Endothelial cell of umbilical vein (primary cell): ENCODE data around the gene ZDHHC16. TPM values are rescaled to one million over a fixed set of nuclear protein-coding genes. Genes with fewer than 3 reads are reported as not detected.

Experiments
- BruUV-seq: library from RNA; stranded (reverse); fragments of 400-500 nt; replicated peaks from 2 replicates; lab custom pipeline; 2021; lab: Mats Ljungman, UMichigan
- CTCF ChIA-PET: fragments of 300-600, 350-600 bp; sonication (Branson Sonifier 250); formaldehyde crosslinking; loops from one replicate; lab custom pipeline; 2021; ENCODE audit warnings: antibody characterized with exemption, inconsistent platforms; lab: Charles Lee
- POLR2A ChIA-PET: fragments of 300-600, 350-600 bp; sonication (Branson Sonifier 250); formaldehyde crosslinking; loops from one replicate; lab custom pipeline; 2021; ENCODE audit warnings: antibody characterized with exemption, inconsistent platforms; lab: Charles Lee
- DNase-seq: peaks from one replicate; pipeline ENCODE4 v3.0.0-alpha.2; 2011; ENCODE audit warnings: low read depth, low spot score
- FAIRE-seq: peaks from 2 replicates; lab custom pipeline; 2011; peaks lifted over from hg19 to GRCh38; lab: Jason Lieb, UNC
- H2AFZ ChIP-seq: 2 replicates; pipeline ENCODE4 v1.6.0; 2012; ENCODE audit warnings: low read depth, low read length, control low read depth, inconsistent platforms
- H3K27ac ChIP-seq: 2 replicates; pipeline ENCODE4 v1.5.1; 2011; ENCODE audit warnings: low read depth, mild to moderate bottlenecking, control low read depth, low read length, moderate library complexity; ENCODE audit not compliant: insufficient read depth
- H3K27me3 ChIP-seq, 2 experiments: 2 replicates each; pipeline versions ENCODE4 v1.6.0 to v1.6.1; 2011; ENCODE audit warnings: low read length in 2 of 2, mixed read lengths in 1 of 2; ENCODE audit not compliant: control insufficient read depth in 2 of 2, insufficient read depth in 2 of 2
- H3K36me3 ChIP-seq, 2 experiments: 2 replicates in 1 of 2; 3 replicates in 1 of 2; pipeline ENCODE4 v1.5.1; 2011; ENCODE audit warnings: low read length in 2 of 2, mild to moderate bottlenecking in 1 of 2, moderate library complexity in 1 of 2; ENCODE audit not compliant: control insufficient read depth in 2 of 2, insufficient read depth in 2 of 2; ENCODE audit errors: extremely low read depth in 1 of 2
- H3K4me1 ChIP-seq: 3 replicates; pipeline ENCODE4 v1.5.1; 2011; ENCODE audit warnings: mild to moderate bottlenecking, low read length; ENCODE audit not compliant: control insufficient read depth, insufficient read depth; ENCODE audit errors: extremely low read depth
- H3K4me2 ChIP-seq: 2 replicates; pipeline ENCODE4 v1.6.1; 2011; ENCODE audit warnings: low read length, control low read depth, mixed read lengths; ENCODE audit not compliant: insufficient read depth
- H3K4me3 ChIP-seq, 3 experiments: fragments of 200-600 bp in 1 of 3; sonication (generic), shearing (Covaris generic) in 1 of 3; replicated peaks in 1 of 3; 2 replicates each; pipeline ENCODE4 v1.5.1; 2011 to 2016; ENCODE audit warnings: control low read depth in 3 of 3, low read length in 3 of 3, mild to moderate bottlenecking in 2 of 3, inconsistent platforms in 1 of 3, low read depth in 1 of 3, moderate library complexity in 1 of 3; ENCODE audit not compliant: insufficient read depth in 1 of 3
- H3K79me2 ChIP-seq: 2 replicates; pipeline ENCODE4 v1.6.0; 2012; ENCODE audit warnings: low read length, inconsistent platforms; ENCODE audit not compliant: control insufficient read depth, insufficient read depth
- H3K9ac ChIP-seq: replicated peaks from 2 replicates; pipeline ENCODE3; 2011; ENCODE audit warnings: low read length, control low read depth; ENCODE audit not compliant: insufficient read depth; ENCODE audit errors: extremely low read depth
- H3K9me1 ChIP-seq: replicated peaks from 3 replicates; pipeline ENCODE4 v1.6.0; 2011; ENCODE audit warnings: mild to moderate bottlenecking, low read length; ENCODE audit not compliant: control insufficient read depth, insufficient read depth; ENCODE audit errors: extremely low read depth
- H3K9me3 ChIP-seq: replicated peaks from 2 replicates; pipeline ENCODE4 v1.5.1; 2012; ENCODE audit warnings: low read length, inconsistent platforms; ENCODE audit not compliant: control insufficient read depth, insufficient read depth
- H4K20me1 ChIP-seq: replicated peaks from 2 replicates; pipeline ENCODE3; 2011; ENCODE audit warnings: mild to moderate bottlenecking, low read length; ENCODE audit not compliant: control insufficient read depth, insufficient read depth; ENCODE audit errors: extremely low read depth
- EZH2 ChIP-seq: IDR thresholded peaks from 2 replicates; pipeline ENCODE4 v1.6.1; 2012; ENCODE audit warnings: borderline replicate concordance, low read depth, mild to moderate bottlenecking, moderate library complexity, low read length, inconsistent platforms; ENCODE audit not compliant: severe bottlenecking
- FOS ChIP-seq: IDR thresholded peaks from 2 replicates; pipeline ENCODE4 v1.6.1; 2011; ENCODE audit warnings: mild to moderate bottlenecking, low read length, moderate library complexity, borderline replicate concordance; ENCODE audit not compliant: insufficient read depth
- GATA2 ChIP-seq: IDR thresholded peaks from 2 replicates; pipeline ENCODE4 v1.7.0; 2011; ENCODE audit warnings: low read depth, mild to moderate bottlenecking, moderate library complexity, mixed read lengths, low read length; ENCODE audit not compliant: insufficient read length, insufficient read depth
- JUN ChIP-seq: IDR thresholded peaks from 2 replicates; pipeline ENCODE4 v1.6.1; 2011; ENCODE audit warnings: borderline replicate concordance, low read depth; ENCODE audit not compliant: insufficient read length, insufficient read depth
- MYC ChIP-seq: IDR thresholded peaks from one replicate; pipeline ENCODE4 v1.6.1; 2011; ENCODE audit warnings: mild to moderate bottlenecking, low read depth, low read length
- POLR2A ChIP-seq: IDR thresholded peaks from 2 replicates; pipeline ENCODE4 v1.6.1; 2012; ENCODE audit warnings: low read depth, mild to moderate bottlenecking, control low read depth, low read length
- POLR2AphosphoS5 ChIP-seq: IDR thresholded peaks from 2 replicates; pipeline ENCODE4 v1.6.1; 2012; ENCODE audit warnings: low read depth, mild to moderate bottlenecking, control low read depth, low read length, moderate library complexity; ENCODE audit not compliant: insufficient read depth
- dilution Hi-C: fragments of 300-500 bp; cut with MboI; formaldehyde crosslinking; loops from one replicate; pipeline ENCODE4 v1.15.0; 2019; ENCODE audit warnings: low sequenced_read_pairs; ENCODE audit not compliant: extremely low pct_ligation_motif_present
- intact Hi-C: fragments of 100-400 bp; cut with micrococcal nuclease; formaldehyde crosslinking; loops from one replicate; pipeline ENCODE4 v1.10.0; 2022
- polyA plus RNA-seq, 4 experiments: library from polyadenylated mRNA; depleted of rRNA in 3 of 4; stranded (reverse) in 3 of 4; unstranded in 1 of 4; fragments of >200 nt; gene quantifications; 2 replicates each; pipeline versions ENCODE4 v1.2.1 to v1.2.3, GENCODE V29; 2011 to 2012; ENCODE audit warnings: missing spikeins in 1 of 4
- total RNA-seq: library from RNA; stranded (reverse); gene quantifications from 2 replicates; pipeline ENCODE4 v1.2.3, GENCODE V29; 2021
- TF ChIP-seq, protein P1 (sequence below): IDR thresholded peaks from 2 replicates; pipeline ENCODE4 v1.6.1; 2011; ENCODE audit not compliant: insufficient read depth, insufficient read length
- TF ChIP-seq, protein P2 (sequence below), 2 donors: IDR thresholded peaks; 1 replicate in 1 of 2; 2 replicates in 1 of 2; pipeline ENCODE4 v1.5.1; 2011; ENCODE audit warnings: low read length in 2 of 2, mild to moderate bottlenecking in 2 of 2, moderate library complexity in 2 of 2, control low read depth in 1 of 2, inconsistent platforms in 1 of 2, low read depth in 1 of 2; ENCODE audit not compliant: insufficient read depth in 1 of 2; ENCODE audit errors: extremely low read depth in 1 of 2

Gene ZDHHC16
- total and polyA plus RNA-seq, 2 donors (not counting 3 experiments of a cell fraction or from before 2014, with no cell fraction given) = 52.0 to 125 TPM

DNA sequence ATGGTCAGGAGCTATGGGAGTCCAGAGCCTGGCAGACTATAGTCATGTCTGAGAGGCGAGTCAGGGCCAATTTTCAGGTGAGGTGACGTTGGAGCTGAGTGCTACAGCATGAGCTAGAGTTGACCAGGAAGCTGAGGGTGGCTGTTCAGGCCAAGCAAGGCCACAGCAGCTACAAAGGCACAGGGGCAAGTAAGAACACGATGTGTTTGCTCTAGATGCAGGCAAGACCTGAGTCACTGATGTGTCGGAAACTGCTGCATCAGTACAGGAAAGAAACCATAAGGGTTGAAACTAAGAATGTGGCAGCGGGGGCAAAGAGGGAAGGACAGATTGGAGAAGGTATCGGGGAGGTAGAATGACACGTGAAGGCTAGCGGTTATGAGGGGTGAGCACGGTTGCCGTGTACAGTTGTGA lies 33.1 kb upstream of the ZDHHC16 start:
- no peak overlapping the region for H3K9ac ChIP-seq
- H3K4me3 ChIP-seq = no peak overlapping the region
- H3K9me1 ChIP-seq = no peaks in the 10 kb centered on the region
- H3K36me3 ChIP-seq = no peaks in the 10 kb centered on the region
- H3K4me1 ChIP-seq = no peaks in the 10 kb centered on the region
- H4K20me1 ChIP-seq = no peaks in the 10 kb centered on the region
- no peaks in the 10 kb centered on the region for H3K79me2 ChIP-seq
- H2AFZ ChIP-seq = peak overlapping the region; percentile 7
- DNase-seq = no peak
- no peaks in the 10 kb centered on the region for H3K9me3 ChIP-seq
- POLR2A ChIA-PET = no interaction called here
- CTCF ChIA-PET = interaction anchor here (0.8 to 2.1 kb wide), 4 partner anchors 8 to 11 kb away, joined by 3 to 5 read pairs (median 4); no protein-coding TSS in a partner anchor
- H3K27ac ChIP-seq = no peak overlapping the region
- peak; percentile 48 for FAIRE-seq
- intact Hi-C loops = no loop called here
- BruUV-seq = no TSS peak
- H3K4me2 ChIP-seq = no peak overlapping the region
- dilution Hi-C loops = no loop called here
- H3K27me3 ChIP-seq = no peaks in the 10 kb centered on the region
- TF ChIP-seq POLR2A = no peak
- no peak for TF ChIP-seq JUN
- TF ChIP-seq GATA2 = no peak
- no peak for TF ChIP-seq MYC
- TF ChIP-seq POLR2AphosphoS5 = no peak
- TF ChIP-seq, protein P1, sequence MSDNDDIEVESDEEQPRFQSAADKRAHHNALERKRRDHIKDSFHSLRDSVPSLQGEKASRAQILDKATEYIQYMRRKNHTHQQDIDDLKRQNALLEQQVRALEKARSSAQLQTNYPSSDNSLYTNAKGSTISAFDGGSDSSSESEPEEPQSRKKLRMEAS = no peak
- TF ChIP-seq FOS = no peak
- no peak for TF ChIP-seq EZH2
- TF ChIP-seq, protein P2, sequence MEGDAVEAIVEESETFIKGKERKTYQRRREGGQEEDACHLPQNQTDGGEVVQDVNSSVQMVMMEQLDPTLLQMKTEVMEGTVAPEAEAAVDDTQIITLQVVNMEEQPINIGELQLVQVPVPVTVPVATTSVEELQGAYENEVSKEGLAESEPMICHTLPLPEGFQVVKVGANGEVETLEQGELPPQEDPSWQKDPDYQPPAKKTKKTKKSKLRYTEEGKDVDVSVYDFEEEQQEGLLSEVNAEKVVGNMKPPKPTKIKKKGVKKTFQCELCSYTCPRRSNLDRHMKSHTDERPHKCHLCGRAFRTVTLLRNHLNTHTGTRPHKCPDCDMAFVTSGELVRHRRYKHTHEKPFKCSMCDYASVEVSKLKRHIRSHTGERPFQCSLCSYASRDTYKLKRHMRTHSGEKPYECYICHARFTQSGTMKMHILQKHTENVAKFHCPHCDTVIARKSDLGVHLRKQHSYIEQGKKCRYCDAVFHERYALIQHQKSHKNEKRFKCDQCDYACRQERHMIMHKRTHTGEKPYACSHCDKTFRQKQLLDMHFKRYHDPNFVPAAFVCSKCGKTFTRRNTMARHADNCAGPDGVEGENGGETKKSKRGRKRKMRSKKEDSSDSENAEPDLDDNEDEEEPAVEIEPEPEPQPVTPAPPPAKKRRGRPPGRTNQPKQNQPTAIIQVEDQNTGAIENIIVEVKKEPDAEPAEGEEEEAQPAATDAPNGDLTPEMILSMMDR (IDR thresholded peaks at IDR 0.05; ENCODE audit: extremely low read depth in 1 of 2, insufficient read depth in 1 of 2, low read depth in 1 of 2, low read length in 2 of 2) = no peak
